ENCODE data around the gene CTNNA2.

Gene CTNNA2

DNA sequence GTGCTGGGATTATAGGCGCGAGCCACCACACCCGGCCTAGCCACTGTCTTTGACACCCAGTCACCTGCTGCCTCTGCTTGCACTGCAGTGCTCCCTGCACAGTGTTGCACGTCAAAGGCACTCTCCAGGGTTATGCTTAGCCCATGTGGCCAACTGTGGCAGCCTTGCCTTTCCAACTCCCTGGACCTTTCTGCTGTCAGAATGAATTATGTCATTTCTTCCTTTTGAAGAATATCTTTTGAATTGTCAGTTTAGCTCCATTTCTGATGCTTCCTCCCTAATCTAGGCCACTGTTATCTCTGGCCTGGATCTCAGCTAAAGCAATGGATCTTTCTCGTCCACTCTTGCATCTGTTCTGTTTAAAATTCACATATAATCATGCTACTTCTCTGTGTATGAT is 821.0 kb downstream of the CTNNA2 start:
- H3K9ac ChIP-seq (ENCODE audit: low read length) = no peak overlapping the region
- H3K27me3 ChIP-seq (replicated peaks; ENCODE audit: control insufficient read depth, insufficient read depth, low read length) = no peaks in the 10 kb centered on the region
- no peaks in the 10 kb centered on the region for H3K9me3 ChIP-seq (ENCODE audit: control insufficient read depth, low read length)
- no peaks in the 10 kb centered on the region for H3K4me1 ChIP-seq (ENCODE audit: control insufficient read depth, insufficient read depth, low read length)
- no peak overlapping the region for H3K4me3 ChIP-seq (ENCODE audit: low read length)
- DNase-seq (ENCODE audit: low read depth) = no peak
- H3K36me3 ChIP-seq (ENCODE audit: control insufficient read depth, insufficient read depth, low read length, severe bottlenecking) = no peaks in the 10 kb centered on the region

DNA sequence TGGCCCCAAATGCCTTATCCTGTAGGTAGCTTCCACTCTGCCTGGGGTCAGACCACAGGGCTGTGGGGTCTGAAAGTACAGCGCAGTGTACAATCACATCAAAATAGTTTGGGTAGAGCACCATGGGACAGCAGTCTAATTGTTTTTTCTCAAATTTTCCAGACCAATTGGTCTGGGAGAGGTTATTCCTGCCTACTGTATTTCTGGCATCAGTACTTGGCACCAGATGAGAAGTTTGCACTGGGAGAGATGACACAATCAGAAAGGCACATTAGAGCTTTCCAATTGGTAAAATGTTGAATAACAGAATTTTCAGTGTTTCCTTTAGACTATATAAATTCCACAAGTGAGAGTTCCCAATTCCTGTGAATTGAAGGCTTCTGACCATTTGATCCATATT is 822.6 kb downstream of the CTNNA2 start:
- no peak overlapping the region for H3K4me3 ChIP-seq (ENCODE audit: low read length)
- no peaks in the 10 kb centered on the region for H3K9me3 ChIP-seq (ENCODE audit: control insufficient read depth, low read length)
- H3K4me1 ChIP-seq (ENCODE audit: control insufficient read depth, insufficient read depth, low read length) = no peaks in the 10 kb centered on the region
- no peaks in the 10 kb centered on the region for H3K27me3 ChIP-seq (replicated peaks; ENCODE audit: control insufficient read depth, insufficient read depth, low read length)
- H3K36me3 ChIP-seq (ENCODE audit: control insufficient read depth, insufficient read depth, low read length, severe bottlenecking) = no peaks in the 10 kb centered on the region
- DNase-seq (ENCODE audit: low read depth) = no peak
- no peak overlapping the region for H3K9ac ChIP-seq (ENCODE audit: low read length)

DNA sequence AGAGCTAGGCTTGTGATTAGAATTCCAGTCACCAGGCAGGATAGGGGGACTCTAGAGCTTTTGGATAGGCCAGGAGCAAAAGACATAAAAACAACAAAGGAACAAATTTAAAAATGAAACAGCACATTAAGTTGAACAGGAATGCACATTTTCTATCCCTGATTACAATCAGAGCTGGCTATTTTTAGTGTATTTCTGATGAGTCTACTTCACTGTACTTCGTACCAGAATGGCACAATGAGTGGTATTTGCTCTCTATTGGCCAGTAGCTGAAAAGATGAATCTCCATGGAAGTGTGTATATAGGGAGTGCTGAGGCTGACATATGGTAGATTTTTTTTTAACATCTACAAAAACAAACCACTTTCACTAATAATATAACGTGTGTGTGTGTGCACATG is 825.9 kb downstream of the CTNNA2 start:
- Histone ChIP-seq H3K36me3 (ENCODE audit: control insufficient read depth, insufficient read depth, low read length, severe bottlenecking) (no peaks in the 10 kb centered on the region), H3K9me3 (ENCODE audit: control insufficient read depth, low read length) (no peaks in the 10 kb centered on the region), H3K9ac (ENCODE audit: low read length) (no peak overlapping the region), H3K4me3 (ENCODE audit: low read length) (no peak overlapping the region), H3K4me1 (ENCODE audit: control insufficient read depth, insufficient read depth, low read length) (no peaks in the 10 kb centered on the region), H3K27me3 (replicated peaks; ENCODE audit: control insufficient read depth, insufficient read depth, low read length) (no peaks in the 10 kb centered on the region)
- DNase-seq (ENCODE audit: low read depth) = no peak

DNA sequence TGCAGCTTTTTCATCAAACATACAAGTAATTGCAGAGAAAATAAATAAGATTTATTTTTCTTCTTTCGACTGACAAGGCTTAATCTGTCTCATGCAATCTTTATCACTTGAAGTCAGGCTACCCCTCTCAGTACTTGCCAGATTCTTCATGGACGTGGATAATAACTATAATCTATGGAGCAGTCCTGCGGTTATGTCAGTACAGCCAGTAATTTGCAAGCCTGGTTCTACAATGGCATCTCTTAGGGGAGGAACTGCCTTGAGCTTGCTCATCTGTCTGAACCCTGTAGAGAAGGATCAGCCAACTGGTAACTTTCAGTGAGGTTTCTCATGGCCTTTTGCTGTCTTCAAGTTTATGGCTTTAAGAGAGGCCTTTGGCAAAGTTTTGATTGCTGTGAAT is 827.2 kb downstream of the CTNNA2 start:
- no peaks in the 10 kb centered on the region for H3K36me3 ChIP-seq (ENCODE audit: control insufficient read depth, insufficient read depth, low read length, severe bottlenecking)
- H3K27me3 ChIP-seq (replicated peaks; ENCODE audit: control insufficient read depth, insufficient read depth, low read length) = no peaks in the 10 kb centered on the region
- H3K9me3 ChIP-seq (ENCODE audit: control insufficient read depth, low read length) = no peaks in the 10 kb centered on the region
- H3K4me1 ChIP-seq (ENCODE audit: control insufficient read depth, insufficient read depth, low read length) = no peaks in the 10 kb centered on the region
- no peak overlapping the region for H3K4me3 ChIP-seq (ENCODE audit: low read length)
- no peak overlapping the region for H3K9ac ChIP-seq (ENCODE audit: low read length)
- no peak for DNase-seq (ENCODE audit: low read depth)

DNA sequence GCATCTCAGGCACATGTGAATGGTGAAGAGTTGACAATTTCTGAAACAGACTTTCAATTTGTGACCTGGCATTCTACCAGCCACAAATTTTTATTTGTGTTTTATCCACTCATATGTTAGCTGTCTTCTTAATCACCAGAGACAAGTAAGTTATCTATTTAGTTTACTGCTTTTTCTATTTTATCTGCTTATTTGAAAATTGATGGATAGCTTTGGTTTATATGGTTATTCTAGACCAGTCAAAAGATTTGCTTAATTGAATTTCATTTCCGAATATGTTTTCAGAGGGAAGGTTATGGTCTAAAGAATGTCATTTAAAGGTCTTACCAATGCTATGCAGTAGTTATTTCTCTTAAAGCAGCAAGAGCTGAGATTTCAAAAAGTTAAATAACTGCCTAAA is 835.2 kb downstream of the CTNNA2 start:
- Histone ChIP-seq H3K4me1 (ENCODE audit: control insufficient read depth, insufficient read depth, low read length) (no peaks in the 10 kb centered on the region), H3K9me3 (ENCODE audit: control insufficient read depth, low read length) (no peaks in the 10 kb centered on the region)
- no peak for DNase-seq (ENCODE audit: low read depth)

DNA sequence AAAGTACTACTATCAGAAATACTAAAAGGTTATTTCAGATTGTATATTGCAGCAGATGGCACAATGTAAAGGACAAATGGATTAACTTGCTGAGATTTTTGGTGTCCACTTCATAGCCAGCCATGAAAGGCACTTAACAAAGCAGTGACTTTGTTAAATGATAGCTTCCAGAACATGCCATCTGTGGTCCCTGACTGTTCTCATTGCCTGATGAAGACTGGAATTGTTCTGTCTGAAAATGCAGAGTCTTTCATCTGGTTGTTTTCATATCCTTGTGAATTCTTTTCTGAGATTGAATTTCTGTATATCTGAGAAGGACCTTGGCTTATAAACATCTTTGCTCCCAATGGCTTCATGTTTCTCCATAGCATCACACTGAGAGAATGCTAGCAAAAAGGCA is 836.1 kb downstream of the CTNNA2 start:
- H3K9me3 ChIP-seq (ENCODE audit: control insufficient read depth, low read length) = no peaks in the 10 kb centered on the region

More for the DNA sequence above, 835.2 kb downstream of the CTNNA2 start:
- H3K36me3 ChIP-seq (ENCODE audit: control insufficient read depth, insufficient read depth, low read length, severe bottlenecking) = no peaks in the 10 kb centered on the region
- H3K27me3 ChIP-seq (replicated peaks; ENCODE audit: control insufficient read depth, insufficient read depth, low read length) = no peaks in the 10 kb centered on the region
- H3K4me3 ChIP-seq (ENCODE audit: low read length) = no peak overlapping the region
- no peak overlapping the region for H3K9ac ChIP-seq (ENCODE audit: low read length)

DNA sequence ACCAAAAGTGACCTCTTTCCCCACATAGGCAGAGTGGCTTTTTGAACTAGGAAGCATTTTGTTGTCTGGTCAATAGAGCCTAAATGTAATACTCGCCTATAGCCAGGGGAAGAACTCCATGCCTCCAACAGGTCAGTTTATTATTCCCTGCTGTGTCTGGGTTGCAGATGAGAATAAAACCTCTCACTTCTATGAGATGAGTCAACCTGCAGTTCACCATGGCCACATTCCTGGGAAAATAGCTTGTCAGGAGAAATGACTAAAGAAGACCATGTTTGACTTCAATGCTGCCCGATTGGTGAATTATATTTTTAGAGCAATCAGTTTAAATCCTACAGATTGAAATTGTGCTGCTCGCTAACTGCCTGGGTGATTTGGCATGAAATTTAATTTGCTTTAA is 838.4 kb downstream of the CTNNA2 start:
- Histone ChIP-seq H3K4me1 (ENCODE audit: control insufficient read depth, insufficient read depth, low read length) (no peaks in the 10 kb centered on the region), H3K9ac (ENCODE audit: low read length) (no peak overlapping the region), H3K27me3 (replicated peaks; ENCODE audit: control insufficient read depth, insufficient read depth, low read length) (no peaks in the 10 kb centered on the region), H3K36me3 (ENCODE audit: control insufficient read depth, insufficient read depth, low read length, severe bottlenecking) (no peaks in the 10 kb centered on the region), H3K9me3 (ENCODE audit: control insufficient read depth, low read length) (no peaks in the 10 kb centered on the region), H3K4me3 (ENCODE audit: low read length) (no peak overlapping the region)
- no peak for DNase-seq (ENCODE audit: low read depth)

More for the DNA sequence above, 836.1 kb downstream of the CTNNA2 start:
- no peaks in the 10 kb centered on the region for H3K27me3 ChIP-seq (replicated peaks; ENCODE audit: control insufficient read depth, insufficient read depth, low read length)
- H3K4me3 ChIP-seq (ENCODE audit: low read length) = no peak overlapping the region
- no peak for DNase-seq (ENCODE audit: low read depth)
- no peaks in the 10 kb centered on the region for H3K4me1 ChIP-seq (ENCODE audit: control insufficient read depth, insufficient read depth, low read length)
- no peak overlapping the region for H3K9ac ChIP-seq (ENCODE audit: low read length)
- no peaks in the 10 kb centered on the region for H3K36me3 ChIP-seq (ENCODE audit: control insufficient read depth, insufficient read depth, low read length, severe bottlenecking)

DNA sequence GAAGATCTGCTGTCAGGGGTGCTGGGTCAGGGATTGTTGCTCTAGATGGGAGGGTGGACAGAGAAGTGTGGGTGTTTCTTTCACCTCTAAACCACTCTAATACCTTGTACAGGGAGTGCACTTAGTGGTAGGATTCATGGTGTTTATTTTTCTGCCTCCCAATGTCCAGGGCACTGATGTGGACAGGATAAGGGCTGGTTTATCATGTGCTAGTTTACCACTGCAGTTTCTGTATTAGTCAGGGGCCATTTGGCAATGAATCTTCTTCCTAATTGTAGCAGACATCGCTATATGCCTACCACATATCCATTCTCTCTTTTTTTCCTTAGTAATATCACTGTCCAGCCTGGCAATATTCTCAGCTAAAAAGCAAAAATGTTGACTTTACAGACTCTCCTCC is 842.0 kb downstream of the CTNNA2 start:
- H3K27me3 ChIP-seq (replicated peaks; ENCODE audit: control insufficient read depth, insufficient read depth, low read length) = no peaks in the 10 kb centered on the region
- no peak overlapping the region for H3K4me3 ChIP-seq (ENCODE audit: low read length)
- no peak for DNase-seq (ENCODE audit: low read depth)
- no peak overlapping the region for H3K9ac ChIP-seq (ENCODE audit: low read length)
- no peaks in the 10 kb centered on the region for H3K4me1 ChIP-seq (ENCODE audit: control insufficient read depth, insufficient read depth, low read length)
- no peaks in the 10 kb centered on the region for H3K9me3 ChIP-seq (ENCODE audit: control insufficient read depth, low read length)
- no peaks in the 10 kb centered on the region for H3K36me3 ChIP-seq (ENCODE audit: control insufficient read depth, insufficient read depth, low read length, severe bottlenecking)

DNA sequence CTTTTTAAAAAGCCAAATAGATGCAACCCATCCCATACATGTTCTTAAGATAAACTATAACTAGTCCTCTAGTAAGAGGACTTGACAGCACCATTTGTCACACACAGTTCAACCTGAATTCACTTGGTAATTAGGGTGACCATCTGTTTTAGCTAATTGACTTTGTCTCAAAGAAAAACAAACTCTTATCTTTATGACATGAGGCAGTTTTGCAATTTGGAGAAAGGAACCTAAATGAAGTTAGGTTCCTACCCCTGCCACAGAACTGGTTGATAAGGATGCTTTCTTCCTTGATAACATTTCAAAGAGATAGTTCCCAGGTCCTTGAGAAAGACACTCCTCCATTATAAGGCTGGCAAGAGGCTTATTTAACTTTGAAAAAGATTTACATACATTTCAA is 849.1 kb downstream of the CTNNA2 start:
- Histone ChIP-seq H3K4me3 (ENCODE audit: low read length) (no peak overlapping the region), H3K36me3 (ENCODE audit: control insufficient read depth, insufficient read depth, low read length, severe bottlenecking) (no peaks in the 10 kb centered on the region), H3K27me3 (replicated peaks; ENCODE audit: control insufficient read depth, insufficient read depth, low read length) (no peaks in the 10 kb centered on the region), H3K9ac (ENCODE audit: low read length) (no peak overlapping the region), H3K9me3 (ENCODE audit: control insufficient read depth, low read length) (no peaks in the 10 kb centered on the region), H3K4me1 (ENCODE audit: control insufficient read depth, insufficient read depth, low read length) (no peaks in the 10 kb centered on the region)
- no peak for DNase-seq (ENCODE audit: low read depth)

DNA sequence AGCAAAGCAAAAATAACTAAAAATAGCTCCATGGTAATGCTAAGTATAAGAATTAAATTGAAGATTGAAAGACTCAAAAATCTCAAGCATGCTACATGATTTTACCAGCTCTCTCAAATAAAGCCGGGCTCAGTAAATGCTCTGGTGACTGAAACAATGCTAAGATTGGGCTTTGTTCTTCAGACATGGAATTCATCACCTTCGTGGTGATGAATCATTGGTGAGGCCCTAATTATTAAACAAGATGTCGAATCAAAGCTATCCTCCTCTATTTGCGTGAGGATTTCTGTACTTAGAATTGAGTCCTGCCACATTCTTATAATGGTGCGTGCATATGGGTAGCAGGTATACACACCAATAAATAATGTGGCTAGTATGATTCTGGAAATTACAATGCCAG is 850.5 kb downstream of the CTNNA2 start:
- Histone ChIP-seq H3K4me3 (ENCODE audit: low read length) (no peak overlapping the region), H3K27me3 (replicated peaks; ENCODE audit: control insufficient read depth, insufficient read depth, low read length) (no peaks in the 10 kb centered on the region), H3K36me3 (ENCODE audit: control insufficient read depth, insufficient read depth, low read length, severe bottlenecking) (no peaks in the 10 kb centered on the region), H3K4me1 (ENCODE audit: control insufficient read depth, insufficient read depth, low read length) (no peaks in the 10 kb centered on the region), H3K9me3 (ENCODE audit: control insufficient read depth, low read length) (no peaks in the 10 kb centered on the region), H3K9ac (ENCODE audit: low read length) (no peak overlapping the region)
- DNase-seq (ENCODE audit: low read depth) = no peak

DNA sequence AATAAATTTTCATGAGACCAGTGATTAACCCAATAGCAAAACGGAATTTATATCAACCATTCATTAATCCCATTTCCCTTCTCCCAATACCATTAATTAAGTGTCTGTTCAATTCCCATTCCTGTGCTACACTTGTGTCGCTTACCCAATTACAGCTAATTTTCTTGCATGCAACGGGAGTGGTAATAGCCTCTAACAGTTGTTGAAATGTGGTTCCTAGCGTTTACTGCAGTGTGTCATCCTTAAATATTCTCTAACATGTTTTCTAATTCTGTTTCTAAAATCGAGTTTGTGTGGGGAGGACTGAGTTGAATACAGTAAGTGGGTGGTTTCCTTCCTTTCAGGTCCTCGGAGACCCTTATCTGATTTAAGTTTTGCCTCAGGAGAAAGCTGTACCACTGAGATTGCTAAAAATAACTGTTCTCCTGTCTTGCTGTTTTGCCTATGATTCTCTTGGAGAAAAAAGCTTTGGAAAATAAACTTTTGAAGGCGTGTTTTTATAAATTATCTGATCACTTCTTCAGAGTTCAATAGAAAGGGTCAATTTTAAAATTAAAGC is 851.0 kb downstream of the CTNNA2 start:
- Histone ChIP-seq H3K27me3 (replicated peaks; ENCODE audit: control insufficient read depth, insufficient read depth, low read length) (no peaks in the 10 kb centered on the region), H3K4me3 (ENCODE audit: low read length) (no peak overlapping the region), H3K4me1 (ENCODE audit: control insufficient read depth, insufficient read depth, low read length) (no peaks in the 10 kb centered on the region), H3K9me3 (ENCODE audit: control insufficient read depth, low read length) (no peaks in the 10 kb centered on the region), H3K36me3 (ENCODE audit: control insufficient read depth, insufficient read depth, low read length, severe bottlenecking) (no peaks in the 10 kb centered on the region), H3K9ac (ENCODE audit: low read length) (no peak overlapping the region)
- DNase-seq (ENCODE audit: low read depth) = no peak

DNA sequence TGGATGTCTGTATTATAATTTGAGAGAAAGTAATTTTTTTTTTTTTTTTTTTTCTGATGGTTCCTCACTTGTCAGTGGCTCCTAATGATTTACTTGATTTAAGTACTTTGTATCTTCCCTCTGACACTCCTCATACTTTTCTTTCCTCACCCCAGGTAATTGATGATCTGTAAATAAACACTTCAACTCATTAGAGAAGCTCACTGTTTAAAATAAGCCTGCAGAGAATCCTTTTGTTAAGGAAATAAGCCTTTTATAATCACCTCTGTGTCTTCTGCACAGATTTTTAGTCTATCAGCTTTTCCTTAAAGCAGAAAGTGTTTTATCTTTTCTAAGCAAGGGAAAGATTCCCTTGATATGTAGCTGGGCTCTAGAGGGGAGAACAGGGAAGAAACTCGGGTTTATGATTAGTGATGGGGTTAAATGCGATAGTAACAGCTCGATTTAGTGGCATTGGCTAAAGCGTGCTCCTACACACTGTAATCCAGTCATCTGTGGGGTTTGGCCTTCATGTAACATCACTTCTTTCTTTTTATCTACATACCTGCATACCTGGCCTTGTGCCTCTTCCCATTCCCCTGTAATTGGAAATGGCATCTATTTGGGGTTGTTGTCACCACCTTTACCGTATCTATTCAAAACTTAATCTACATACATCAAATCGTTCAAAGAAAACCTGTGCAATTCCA is 851.8 kb downstream of the CTNNA2 start:
- no peak overlapping the region for H3K4me3 ChIP-seq (ENCODE audit: low read length)
- no peaks in the 10 kb centered on the region for H3K4me1 ChIP-seq (ENCODE audit: control insufficient read depth, insufficient read depth, low read length)

More for the DNA sequence above, 851.8 kb downstream of the CTNNA2 start:
- Histone ChIP-seq H3K36me3 (ENCODE audit: control insufficient read depth, insufficient read depth, low read length, severe bottlenecking) (no peaks in the 10 kb centered on the region), H3K27me3 (replicated peaks; ENCODE audit: control insufficient read depth, insufficient read depth, low read length) (no peaks in the 10 kb centered on the region), H3K9ac (ENCODE audit: low read length) (no peak overlapping the region), H3K9me3 (ENCODE audit: control insufficient read depth, low read length) (no peaks in the 10 kb centered on the region)
- DNase-seq (ENCODE audit: low read depth) = no peak

Measured in adipocyte (in vitro differentiated cells).